Body of pancreas (tissue), 4 donors: ENCODE measurements around the gene BRF1. TPM values are rescaled to one million over a fixed set of nuclear protein-coding genes. Genes with fewer than 3 reads are reported as not detected.

Experiments used
- ATAC-seq: fragments of 150-250 bp; one replicate; pipeline ENCODE4 v1.9.1; 2016
- DNase-seq, 4 donors: peaks; one replicate each; pipeline ENCODE4 v3.0.0-alpha.2; 2019
- H3K27ac ChIP-seq, 4 donors: fragments of 200-600 bp; sonication (generic); 1 replicate in 3 of 4; 2 replicates in 1 of 4; pipeline versions ENCODE4 v1.5.1 to v1.6.1; 2016 to 2019; ENCODE audit warnings: mild to moderate bottlenecking in 1 of 4, mixed read lengths in 1 of 4, moderate library complexity in 1 of 4
- H3K27me3 ChIP-seq, 2 donors: fragments of 200-600 bp; sonication (generic); one replicate each; pipeline ENCODE4 v1.6.0; 2016; ENCODE audit warnings: mild to moderate bottlenecking in 1 of 2
- H3K36me3 ChIP-seq, 2 donors: fragments of 200-600 bp; sonication (generic); replicated peaks in 1 of 2; 2 replicates each; pipeline ENCODE4 v1.5.1; 2016; ENCODE audit warnings: low read depth in 2 of 2; ENCODE audit not compliant: insufficient read depth in 1 of 2
- H3K4me1 ChIP-seq: fragments of 200-600 bp; sonication (generic); one replicate; pipeline ENCODE4 v1.6.0; 2016
- H3K4me3 ChIP-seq, 2 donors: fragments of 200-600 bp; sonication (generic); 1 replicate in 1 of 2; 2 replicates in 1 of 2; pipeline ENCODE4 v1.5.1; 2016 to 2019
- H3K9me3 ChIP-seq, 3 donors: fragments of 200-600 bp; sonication (generic); 1 replicate in 2 of 3; 2 replicates in 1 of 3; pipeline ENCODE4 v1.5.1; 2016
- CTCF ChIP-seq, 7 experiments: fragments of 450-650 bp in 4 of 7; fragments of 200-600 bp in 3 of 7; sonication (generic) in 3 of 7; IDR thresholded peaks; one replicate each; pipeline ENCODE4 v1.5.1; 2016 to 2019; ENCODE audit warnings: antibody characterized with exemption in 7 of 7
- POLR2A ChIP-seq, 3 donors: fragments of 450-650 bp; IDR thresholded peaks; one replicate each; pipeline ENCODE4 v1.6.1; 2016; ENCODE audit warnings: antibody characterized with exemption in 3 of 3, mild to moderate bottlenecking in 2 of 3
- whole genome bisulfite sequencing, 2 donors: methylation state at CpG; one replicate each; pipeline ENCODE4 v1.1.5; 2017; 5-methylcytosine and 5-hydroxymethylcytosine counted together
- intact Hi-C: fragments of 100-400 bp; cut with DNase I; formaldehyde crosslinking; loops from one replicate; pipeline ENCODE4 v1.15.1; 2023
- total RNA-seq, 2 donors: library from RNA; depleted of rRNA; stranded (reverse); fragments of >200 nt; gene quantifications; one replicate each; pipeline ENCODE4 v1.1.0, GENCODE V29; 2016

Gene BRF1
- total RNA-seq, 2 donors from 2014 or later = 54.5 to 86.7 TPM

DNA sequence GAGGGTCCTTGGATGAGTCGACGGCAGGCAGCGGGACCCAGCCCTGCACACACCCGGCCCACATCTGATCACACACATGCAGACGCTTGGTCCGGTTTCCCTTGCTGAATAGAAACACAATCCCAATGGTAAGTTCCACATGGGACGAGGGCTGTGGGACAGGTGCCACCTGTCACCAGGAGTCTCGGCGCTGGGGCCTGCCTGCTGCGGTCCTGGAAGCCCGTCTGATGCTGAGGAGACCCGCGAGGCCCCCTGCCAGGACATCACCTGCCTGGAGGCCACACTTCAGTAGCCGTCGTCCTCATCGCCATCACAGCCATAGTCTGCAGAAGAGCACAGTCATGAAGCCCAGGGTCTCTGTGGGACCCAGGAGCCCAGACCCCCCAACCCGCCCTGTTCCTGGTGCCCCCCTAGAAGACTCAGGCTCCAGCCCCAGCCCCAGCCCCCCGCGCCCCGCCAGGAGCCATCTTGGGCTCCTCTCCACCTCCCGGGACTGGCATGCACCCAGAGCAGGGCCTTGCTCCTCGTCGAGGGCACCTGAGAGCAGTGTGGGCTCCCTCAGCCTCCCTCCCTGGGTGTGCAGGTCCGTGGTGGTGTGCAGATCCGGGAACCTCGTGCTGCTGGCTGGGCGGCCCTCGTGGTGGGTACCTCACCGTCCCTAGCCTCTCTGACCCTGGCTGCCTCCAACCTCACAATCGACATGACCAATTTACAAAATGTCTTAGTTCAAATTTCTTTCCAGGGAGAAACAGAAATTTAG is 90.4 kb downstream of the BRF1 start:
- Histone ChIP-seq H3K9me3 (no peaks in the 10 kb centered on the region), H3K36me3 (no peaks in the 10 kb centered on the region), H3K27me3 (no peaks in the 10 kb centered on the region), H3K4me3 (no peak overlapping the region), H3K27ac (no peak overlapping the region), H3K4me1 (peaks cover 17% of the 10 kb centered on the region)
- 85 to 87% methylated on average over 9 to 28 of the region's 30 CpGs for WGBS, 2 donors
- intact Hi-C loops = no loop called here
- DNase-seq (no peak), ATAC-seq (no peak)
- TF ChIP-seq CTCF (IDR thresholded peaks at IDR 0.05) (no peak), POLR2A (IDR thresholded peaks at IDR 0.05) (no peak)

DNA sequence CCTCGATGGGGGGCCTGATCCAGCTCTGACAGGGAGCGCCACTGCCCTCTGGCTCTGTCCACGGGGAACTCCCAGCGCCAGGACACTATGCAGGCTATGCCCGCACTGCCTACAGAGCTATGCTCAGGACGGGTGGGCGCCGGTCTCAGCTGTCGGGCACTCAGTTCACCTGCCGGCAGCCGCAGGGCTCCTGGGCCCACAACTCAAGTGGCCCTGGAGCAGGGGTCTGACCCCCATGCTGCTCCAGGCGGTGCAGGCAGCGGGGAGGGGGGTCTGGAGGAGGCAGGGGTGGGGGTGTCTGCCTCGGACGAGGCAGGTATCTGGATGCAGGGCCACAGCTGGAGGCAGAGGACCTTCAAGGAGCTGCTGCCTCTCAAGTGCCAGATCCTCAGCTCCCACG is 91.2 kb downstream of the BRF1 start:
- H3K27ac ChIP-seq = no peak overlapping the region
- H3K4me3 ChIP-seq = no peak overlapping the region
- WGBS, 2 donors = 75 to 100% methylated on average over 3 to 7 of the region's 16 CpGs
- H3K27me3 ChIP-seq = no peaks in the 10 kb centered on the region
- TF ChIP-seq CTCF (IDR thresholded peaks at IDR 0.05) = no peak
- TF ChIP-seq POLR2A (IDR thresholded peaks at IDR 0.05) = no peak
- no peaks in the 10 kb centered on the region for H3K36me3 ChIP-seq
- H3K9me3 ChIP-seq = no peaks in the 10 kb centered on the region
- intact Hi-C loops = no loop called here
- DNase-seq (no peak), ATAC-seq (no peak)
- H3K4me1 ChIP-seq = peaks cover 25% of the 10 kb centered on the region

GRCh38 chr14:105209091-105209490 is 91.7 kb downstream of the BRF1 start:
- ATAC-seq (no peak), DNase-seq (no peak)
- no peak for TF ChIP-seq CTCF (IDR thresholded peaks at IDR 0.05)
- no peak for TF ChIP-seq POLR2A (IDR thresholded peaks at IDR 0.05)
- intact Hi-C loops = no loop called here
- Histone ChIP-seq H3K9me3 (no peaks in the 10 kb centered on the region), H3K27ac (no peak overlapping the region), H3K36me3 (no peaks in the 10 kb centered on the region), H3K27me3 (no peaks in the 10 kb centered on the region), H3K4me1 (peaks cover 31% of the 10 kb centered on the region), H3K4me3 (no peak overlapping the region)
- WGBS, 2 donors = 92% methylated on average over 8 of the region's 8 CpGs; no CpG with 5 or more reads in 1 of the 2 donors

GRCh38 chr14:105208738-105209075 is 92.1 kb downstream of the BRF1 start:
- 86 to 92% methylated on average over 7 to 12 of the region's 12 CpGs for WGBS, 2 donors
- Histone ChIP-seq H3K27me3 (no peaks in the 10 kb centered on the region), H3K9me3 (no peaks in the 10 kb centered on the region), H3K27ac (no peak overlapping the region), H3K4me1 (peaks cover 35% of the 10 kb centered on the region), H3K4me3 (no peak overlapping the region), H3K36me3 (no peaks in the 10 kb centered on the region)
- no peak for TF ChIP-seq POLR2A (IDR thresholded peaks at IDR 0.05)
- TF ChIP-seq CTCF (IDR thresholded peaks at IDR 0.05) = no peak
- intact Hi-C loops = no loop called here
- DNase-seq (no peak), ATAC-seq (no peak)
